H9 (cell line): Measurements from ENCODE around the gene GALNS. TPM values are rescaled to one million over a fixed set of nuclear protein-coding genes. Genes with fewer than 3 reads are reported as not detected.

Experiments used
- DNase-seq: peaks from one replicate; pipeline ENCODE4 v3.0.0-alpha.2; 2017
- H2AFZ ChIP-seq: one replicate; pipeline ENCODE4 v1.6.1; 2013; ENCODE audit warnings: mild to moderate bottlenecking, low read length, control low read depth, moderate library complexity
- H2AK5ac ChIP-seq: 2 replicates; pipeline ENCODE4 v1.6.1; 2013; ENCODE audit warnings: low read length, control low read depth, mixed read lengths; ENCODE audit not compliant: insufficient read length
- H2BK120ac ChIP-seq: one replicate; pipeline ENCODE4 v1.6.1; 2013; ENCODE audit warnings: low read depth, mild to moderate bottlenecking, low read length, control low read depth, inconsistent platforms; ENCODE audit not compliant: poor library complexity, severe bottlenecking
- H2BK12ac ChIP-seq: 2 replicates; pipeline ENCODE4 v1.6.1; 2013; ENCODE audit warnings: low read length, control low read depth, mixed read lengths, low read depth; ENCODE audit not compliant: insufficient read length
- H2BK15ac ChIP-seq: 2 replicates; pipeline ENCODE4 v1.6.1; 2013; ENCODE audit warnings: low read depth, low read length, control low read depth
- H2BK20ac ChIP-seq: one replicate; pipeline ENCODE4 v1.6.1; 2013; ENCODE audit warnings: low read depth, mild to moderate bottlenecking, low read length, control low read depth, inconsistent platforms; ENCODE audit not compliant: poor library complexity, severe bottlenecking
- H2BK5ac ChIP-seq: 2 replicates; pipeline ENCODE4 v1.6.1; 2013; ENCODE audit warnings: low read length, control low read depth, mixed read lengths; ENCODE audit not compliant: insufficient read length
- H3K14ac ChIP-seq: 2 replicates; pipeline ENCODE4 v1.6.1; 2013; ENCODE audit warnings: low read length, control low read depth; ENCODE audit not compliant: insufficient read depth
- H3K18ac ChIP-seq: 2 replicates; pipeline ENCODE4 v1.6.1; 2013; ENCODE audit warnings: low read depth, mild to moderate bottlenecking, mixed read lengths, low read length, control low read depth; ENCODE audit not compliant: insufficient read length
- H3K23ac ChIP-seq: 2 replicates; pipeline ENCODE4 v1.6.1; 2013; ENCODE audit warnings: low read length, control low read depth, mixed read lengths, low read depth; ENCODE audit not compliant: insufficient read length
- H3K23me2 ChIP-seq: 2 replicates; pipeline ENCODE4 v1.6.1; 2013; ENCODE audit warnings: low read depth, mild to moderate bottlenecking, mixed read lengths, low read length, control low read depth; ENCODE audit not compliant: insufficient read length, poor library complexity, severe bottlenecking
- H3K27ac ChIP-seq: 2 replicates; pipeline ENCODE4 v1.5.1; 2013; ENCODE audit warnings: low read length, control low read depth, mixed read lengths, low read depth; ENCODE audit not compliant: insufficient read length
- H3K27me3 ChIP-seq: 2 replicates; pipeline ENCODE4 v1.6.1; 2013; ENCODE audit warnings: low read length, control low read depth, inconsistent platforms; ENCODE audit not compliant: insufficient read depth
- H3K4ac ChIP-seq: 2 replicates; pipeline ENCODE4 v1.6.1; 2013; ENCODE audit warnings: low read depth, mild to moderate bottlenecking, control low read depth, inconsistent platforms, low read length, moderate library complexity
- H3K4me1 ChIP-seq: 2 replicates; pipeline ENCODE4 v1.6.1; 2013; ENCODE audit warnings: low read length, control low read depth, inconsistent platforms; ENCODE audit not compliant: insufficient read depth
- H3K4me2 ChIP-seq: 2 replicates; pipeline ENCODE4 v1.6.1; 2013; ENCODE audit warnings: low read length, control low read depth, mixed read lengths; ENCODE audit not compliant: insufficient read length, insufficient read depth
- H3K56ac ChIP-seq: 2 replicates; pipeline ENCODE4 v1.6.1; 2013; ENCODE audit warnings: low read depth, mild to moderate bottlenecking, mixed read lengths, low read length, control low read depth; ENCODE audit not compliant: insufficient read length
- H3K79me1 ChIP-seq: 2 replicates; pipeline ENCODE4 v1.6.1; 2013; ENCODE audit warnings: low read depth, mild to moderate bottlenecking, moderate library complexity, low read length, control low read depth, inconsistent platforms; ENCODE audit not compliant: insufficient read depth, poor library complexity, severe bottlenecking
- H3K79me2 ChIP-seq: 2 replicates; pipeline ENCODE4 v1.6.1; 2013; ENCODE audit warnings: low read length, control low read depth, inconsistent platforms; ENCODE audit not compliant: insufficient read depth
- H3K9ac ChIP-seq: 2 replicates; pipeline ENCODE4 v1.6.1; 2013; ENCODE audit warnings: low read length, control low read depth, mixed read lengths; ENCODE audit not compliant: insufficient read length; ENCODE audit errors: extremely low read depth
- H3K9me3 ChIP-seq: one replicate; pipeline ENCODE4 v1.6.1; 2013; ENCODE audit warnings: low read depth, low read length, inconsistent platforms; ENCODE audit not compliant: control insufficient read depth
- H3T11ph ChIP-seq: one replicate; pipeline ENCODE4 v1.6.1; 2013; ENCODE audit warnings: mild to moderate bottlenecking, low read length, control low read depth, inconsistent platforms
- H4K20me1 ChIP-seq: one replicate; pipeline ENCODE4 v1.6.1; 2013; ENCODE audit not compliant: control insufficient read depth, insufficient read length, insufficient read depth
- H4K5ac ChIP-seq: 2 replicates; pipeline ENCODE4 v1.6.1; 2013; ENCODE audit warnings: low read depth, mild to moderate bottlenecking, mixed read lengths, low read length, control low read depth; ENCODE audit not compliant: insufficient read length
- H4K8ac ChIP-seq: replicated peaks from 2 replicates; pipeline ENCODE4 v1.6.1; 2013; ENCODE audit warnings: low read length, control low read depth, mixed read lengths, low read depth; ENCODE audit not compliant: insufficient read length
- H4K91ac ChIP-seq: 2 replicates; pipeline ENCODE4 v1.6.1; 2013; ENCODE audit warnings: low read depth, mild to moderate bottlenecking, moderate library complexity, mixed read lengths, low read length, control low read depth; ENCODE audit not compliant: insufficient read length
- H3K27ac Mint-ChIP-seq, 3 experiments: 2 replicates in 2 of 3; 3 replicates in 1 of 3; pipeline ENCODE4 v1.8.0; 2020 to 2021; ENCODE audit warnings: mixed read lengths in 3 of 3, mild to moderate bottlenecking in 1 of 3, moderate library complexity in 1 of 3
- H3K27me3 Mint-ChIP-seq: 2 replicates; pipeline ENCODE4 v1.8.0; 2021; ENCODE audit warnings: low read depth, mild to moderate bottlenecking, moderate library complexity, mixed read lengths
- H3K36me3 Mint-ChIP-seq, 3 experiments: 2 replicates in 2 of 3; 3 replicates in 1 of 3; pipeline ENCODE4 v1.8.0; 2020 to 2021; ENCODE audit warnings: low read depth in 3 of 3, mixed read lengths in 3 of 3; ENCODE audit not compliant: insufficient read depth in 1 of 3
- H3K4me1 Mint-ChIP-seq, 2 experiments: 2 replicates each; pipeline ENCODE4 v1.8.0; 2020; ENCODE audit warnings: mixed read lengths in 2 of 2
- H3K4me3 Mint-ChIP-seq, 2 experiments: 2 replicates in 1 of 2; 3 replicates in 1 of 2; pipeline ENCODE4 v1.8.0; 2020 to 2021; ENCODE audit warnings: mild to moderate bottlenecking in 2 of 2, mixed read lengths in 2 of 2, moderate library complexity in 1 of 2
- H3K9me3 Mint-ChIP-seq, 2 experiments: 2 replicates in 1 of 2; 3 replicates in 1 of 2; pipeline ENCODE4 v1.8.0; 2020; ENCODE audit warnings: mild to moderate bottlenecking in 2 of 2, mixed read lengths in 2 of 2, moderate library complexity in 1 of 2
- WGBS: extraction: QIAGEN DNeasy Blood & Tissue Kit; methylation state at CpG from one replicate; pipeline ENCODE4 v1.1.7; 2013; ENCODE audit warnings: missing lambda C conversion rate, low lambda C conversion rate, mixed read lengths; ENCODE audit not compliant: insufficient read length; ENCODE audit errors: extremely low coverage; 5-methylcytosine and 5-hydroxymethylcytosine counted together
- total RNA-seq: library from RNA; stranded (reverse); gene quantifications from 2 replicates; pipeline ENCODE4 v1.2.1, GENCODE V29; 2021
- TF ChIP-seq, protein P1 (sequence below): fragments of 200-600 bp; sonication (generic); conservative IDR thresholded peaks from 3 replicates; pipeline ENCODE4 v1.8.0; 2021; ENCODE audit warnings: antibody characterized with exemption, mild to moderate bottlenecking

Gene GALNS
- total RNA-seq, 1 experiment from 2014 or later, result 20.3 TPM

DNA sequence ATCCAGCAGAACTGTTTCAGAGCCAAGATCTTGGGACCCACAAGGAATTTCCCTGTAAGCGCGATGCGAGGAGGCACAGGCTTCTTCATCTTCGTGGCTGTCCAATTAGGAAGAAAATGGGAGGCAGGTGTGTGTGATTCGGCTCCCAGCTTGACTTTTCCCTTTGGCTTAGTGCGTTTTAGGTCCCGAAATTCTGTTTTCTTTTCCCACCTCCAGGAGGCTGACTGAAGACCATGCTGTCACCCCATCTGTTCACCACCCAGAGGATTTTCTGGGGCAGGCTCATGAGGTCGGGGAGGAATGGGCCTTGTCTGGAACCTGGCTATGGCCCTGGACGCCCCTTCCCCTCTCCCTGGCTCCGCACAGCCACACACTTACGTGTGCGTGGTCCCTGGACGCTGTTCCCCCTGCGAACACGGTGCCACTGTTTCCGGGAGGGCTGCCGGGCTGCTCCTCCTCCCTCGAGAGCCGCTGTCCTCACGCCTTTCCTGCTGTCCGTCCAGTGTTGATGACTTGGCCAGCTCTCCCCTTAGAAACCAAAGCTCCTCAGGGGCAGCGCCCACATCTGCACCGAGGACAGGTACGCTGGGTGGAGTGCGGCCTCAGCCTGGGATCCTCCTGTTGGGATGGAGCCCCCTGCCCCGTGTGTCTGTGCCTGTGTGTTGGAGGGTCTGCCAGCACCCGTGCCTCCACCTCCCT is 12.4 kb upstream of the GALNS start:
- Histone ChIP-seq H3T11ph (no peak overlapping the region), H3K18ac (no peak overlapping the region), H3K4me2 (no peak overlapping the region), H3K56ac (no peak overlapping the region), H2BK20ac (no peak overlapping the region), H3K79me2 (no peaks in the 10 kb centered on the region), H3K9me3 (no peaks in the 10 kb centered on the region), H2BK15ac (no peak overlapping the region), H2AK5ac (no peak overlapping the region), H3K79me1 (no peaks in the 10 kb centered on the region), H3K9ac (no peak overlapping the region), H2BK120ac (no peak overlapping the region), H3K23ac (no peak overlapping the region), H3K27me3 (no peaks in the 10 kb centered on the region), H3K4me1 (no peaks in the 10 kb centered on the region), H2BK12ac (no peak overlapping the region), H2AFZ (no peak overlapping the region), H2BK5ac (no peak overlapping the region), H3K14ac (no peak overlapping the region), H4K5ac (no peak overlapping the region), H4K8ac (no peak overlapping the region), H4K91ac (no peak overlapping the region), H3K23me2 (no peaks in the 10 kb centered on the region), H3K4ac (no peak overlapping the region), H4K20me1 (no peaks in the 10 kb centered on the region), H3K27ac (no peak overlapping the region)
- no peak for DNase-seq
- H3K36me3 Mint-ChIP-seq, result no peaks in the 10 kb centered on the region
- H3K27me3 Mint-ChIP-seq, result peaks cover 5% of the 10 kb centered on the region
- H3K27ac Mint-ChIP-seq, result no peak overlapping the region
- no peaks in the 10 kb centered on the region for H3K4me1 Mint-ChIP-seq
- no peak overlapping the region for H3K4me3 Mint-ChIP-seq
- no CpG with 5 or more reads among the region's 27 CpGs for WGBS
- TF ChIP-seq, protein P1, sequence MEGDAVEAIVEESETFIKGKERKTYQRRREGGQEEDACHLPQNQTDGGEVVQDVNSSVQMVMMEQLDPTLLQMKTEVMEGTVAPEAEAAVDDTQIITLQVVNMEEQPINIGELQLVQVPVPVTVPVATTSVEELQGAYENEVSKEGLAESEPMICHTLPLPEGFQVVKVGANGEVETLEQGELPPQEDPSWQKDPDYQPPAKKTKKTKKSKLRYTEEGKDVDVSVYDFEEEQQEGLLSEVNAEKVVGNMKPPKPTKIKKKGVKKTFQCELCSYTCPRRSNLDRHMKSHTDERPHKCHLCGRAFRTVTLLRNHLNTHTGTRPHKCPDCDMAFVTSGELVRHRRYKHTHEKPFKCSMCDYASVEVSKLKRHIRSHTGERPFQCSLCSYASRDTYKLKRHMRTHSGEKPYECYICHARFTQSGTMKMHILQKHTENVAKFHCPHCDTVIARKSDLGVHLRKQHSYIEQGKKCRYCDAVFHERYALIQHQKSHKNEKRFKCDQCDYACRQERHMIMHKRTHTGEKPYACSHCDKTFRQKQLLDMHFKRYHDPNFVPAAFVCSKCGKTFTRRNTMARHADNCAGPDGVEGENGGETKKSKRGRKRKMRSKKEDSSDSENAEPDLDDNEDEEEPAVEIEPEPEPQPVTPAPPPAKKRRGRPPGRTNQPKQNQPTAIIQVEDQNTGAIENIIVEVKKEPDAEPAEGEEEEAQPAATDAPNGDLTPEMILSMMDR, result no peak
- H3K9me3 Mint-ChIP-seq, result no peaks in the 10 kb centered on the region; a peak in 1 of 5 replicates
